DMS153 treated with DMSO at 0.1 percent for 48 hours (cell line): ENCODE results near the gene CD46.

Experiments used
- DNase-seq: peaks from one replicate; lab custom pipeline; 2025; ENCODE audit not compliant: unreplicated experiment; lab: John Stamatoyannopoulos, UW

CD46 gene

GRCh38 chr1:207844371-207844770 is 92.5 kb downstream of the CD46 start:
- DNase-seq = no peak
